GM06990 (cell line): Measurements from ENCODE around the gene ZNF189.

Source experiments
- DNase-seq: peaks from one replicate; pipeline ENCODE4 v3.0.0-alpha.2; 2011; ENCODE audit not compliant: insufficient read length; ENCODE audit errors: extremely low read depth
- H3K27me3 ChIP-seq: replicated peaks from 2 replicates; pipeline ENCODE4 v1.6.0; 2011; ENCODE audit warnings: low read length; ENCODE audit not compliant: control insufficient read depth, insufficient read depth
- H3K36me3 ChIP-seq: 2 replicates; pipeline ENCODE4 v1.5.1; 2011; ENCODE audit warnings: low read length; ENCODE audit not compliant: control insufficient read depth, insufficient read depth
- H3K4me3 ChIP-seq: replicated peaks from 2 replicates; pipeline ENCODE4 v1.5.1; 2011; ENCODE audit warnings: low read depth, mild to moderate bottlenecking, control low read depth, low read length
- TF ChIP-seq, protein P1 (sequence below): IDR thresholded peaks from 2 replicates; pipeline ENCODE4 v1.5.1; 2011; ENCODE audit warnings: low read length, control low read depth, mild to moderate bottlenecking, inconsistent platforms; ENCODE audit not compliant: insufficient read depth, poor library complexity, severe bottlenecking

The ZNF189 gene

DNA sequence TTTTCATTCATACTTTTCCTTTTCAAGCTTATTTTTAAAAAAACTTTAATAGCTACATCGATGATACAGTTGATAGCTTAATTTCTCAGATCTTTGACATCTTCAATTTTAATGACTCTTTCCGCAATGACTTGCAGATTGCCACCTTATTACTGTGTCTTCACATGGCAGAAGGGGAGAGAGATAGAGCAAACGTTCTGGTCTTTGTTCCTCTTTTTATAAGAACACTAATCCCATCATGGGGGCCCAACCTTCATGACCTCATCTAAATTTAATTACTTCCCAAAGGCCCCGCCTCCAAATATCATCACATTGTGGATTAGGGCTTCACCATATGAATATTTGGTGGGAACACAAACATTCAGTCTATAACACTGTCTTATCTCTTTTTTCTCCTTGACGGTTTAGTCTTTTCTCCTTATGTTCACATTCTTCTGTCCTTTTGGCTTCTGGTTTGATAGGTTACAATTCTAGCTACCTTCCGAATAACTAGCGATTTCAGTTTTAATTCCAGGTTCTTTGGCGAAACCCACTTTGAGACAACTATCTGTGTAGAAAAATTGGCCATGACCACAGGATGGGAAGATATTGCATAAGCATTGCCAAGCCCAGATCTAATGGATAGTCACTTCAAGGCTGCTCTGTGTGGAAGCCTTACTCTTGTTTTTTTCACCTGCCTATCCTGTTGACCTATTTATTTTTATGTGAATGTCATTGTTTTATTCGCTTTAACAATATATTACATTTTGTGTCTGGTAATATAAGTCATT lies 5.0 kb downstream of the ZNF189 start:
- TF ChIP-seq, protein P1, sequence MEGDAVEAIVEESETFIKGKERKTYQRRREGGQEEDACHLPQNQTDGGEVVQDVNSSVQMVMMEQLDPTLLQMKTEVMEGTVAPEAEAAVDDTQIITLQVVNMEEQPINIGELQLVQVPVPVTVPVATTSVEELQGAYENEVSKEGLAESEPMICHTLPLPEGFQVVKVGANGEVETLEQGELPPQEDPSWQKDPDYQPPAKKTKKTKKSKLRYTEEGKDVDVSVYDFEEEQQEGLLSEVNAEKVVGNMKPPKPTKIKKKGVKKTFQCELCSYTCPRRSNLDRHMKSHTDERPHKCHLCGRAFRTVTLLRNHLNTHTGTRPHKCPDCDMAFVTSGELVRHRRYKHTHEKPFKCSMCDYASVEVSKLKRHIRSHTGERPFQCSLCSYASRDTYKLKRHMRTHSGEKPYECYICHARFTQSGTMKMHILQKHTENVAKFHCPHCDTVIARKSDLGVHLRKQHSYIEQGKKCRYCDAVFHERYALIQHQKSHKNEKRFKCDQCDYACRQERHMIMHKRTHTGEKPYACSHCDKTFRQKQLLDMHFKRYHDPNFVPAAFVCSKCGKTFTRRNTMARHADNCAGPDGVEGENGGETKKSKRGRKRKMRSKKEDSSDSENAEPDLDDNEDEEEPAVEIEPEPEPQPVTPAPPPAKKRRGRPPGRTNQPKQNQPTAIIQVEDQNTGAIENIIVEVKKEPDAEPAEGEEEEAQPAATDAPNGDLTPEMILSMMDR, result no peak
- no peak for DNase-seq
- H3K27me3 ChIP-seq, result no peaks in the 10 kb centered on the region
- peaks cover 19% of the 10 kb centered on the region for H3K36me3 ChIP-seq
- no peak overlapping the region for H3K4me3 ChIP-seq

DNA sequence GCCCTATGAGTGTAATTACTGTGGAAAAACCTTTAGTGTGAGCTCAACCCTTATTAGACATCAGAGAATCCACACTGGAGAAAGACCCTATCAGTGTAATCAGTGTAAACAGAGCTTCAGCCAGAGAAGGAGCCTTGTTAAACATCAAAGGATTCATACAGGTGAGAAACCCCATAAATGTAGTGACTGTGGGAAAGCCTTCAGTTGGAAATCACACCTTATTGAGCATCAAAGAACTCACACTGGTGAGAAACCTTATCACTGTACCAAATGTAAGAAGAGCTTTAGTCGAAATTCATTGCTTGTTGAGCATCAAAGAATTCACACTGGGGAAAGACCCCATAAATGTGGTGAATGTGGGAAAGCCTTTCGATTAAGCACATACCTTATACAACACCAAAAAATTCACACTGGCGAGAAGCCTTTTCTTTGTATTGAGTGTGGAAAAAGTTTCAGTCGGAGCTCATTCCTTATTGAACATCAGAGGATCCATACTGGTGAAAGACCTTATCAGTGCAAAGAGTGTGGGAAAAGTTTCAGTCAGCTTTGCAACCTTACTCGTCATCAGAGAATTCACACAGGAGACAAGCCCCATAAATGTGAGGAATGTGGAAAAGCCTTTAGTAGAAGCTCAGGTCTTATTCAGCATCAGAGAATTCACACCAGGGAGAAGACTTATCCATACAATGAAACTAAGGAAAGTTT lies 9.9 kb downstream of the ZNF189 start:
- DNase-seq, result no peak
- Histone ChIP-seq H3K27me3 (no peaks in the 10 kb centered on the region), H3K36me3 (peaks cover 10% of the 10 kb centered on the region), H3K4me3 (no peak overlapping the region)
- TF ChIP-seq, protein P1, result no peak

DNA sequence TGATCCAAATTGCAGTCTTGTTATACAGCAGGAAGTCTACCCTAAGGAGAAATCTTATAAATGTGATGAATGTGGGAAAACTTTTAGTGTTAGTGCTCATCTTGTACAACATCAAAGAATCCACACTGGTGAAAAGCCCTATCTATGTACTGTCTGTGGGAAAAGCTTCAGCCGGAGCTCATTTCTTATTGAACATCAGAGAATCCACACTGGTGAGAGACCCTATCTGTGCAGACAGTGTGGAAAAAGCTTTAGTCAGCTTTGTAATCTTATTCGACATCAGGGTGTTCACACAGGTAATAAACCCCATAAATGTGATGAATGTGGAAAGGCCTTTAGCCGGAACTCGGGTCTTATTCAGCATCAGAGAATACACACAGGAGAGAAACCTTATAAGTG lies 10.4 kb downstream of the ZNF189 start:
- Histone ChIP-seq H3K4me3 (no peak overlapping the region), H3K27me3 (no peaks in the 10 kb centered on the region), H3K36me3 (peaks cover 10% of the 10 kb centered on the region)
- no peak for DNase-seq
- TF ChIP-seq, protein P1, result no peak

DNA sequence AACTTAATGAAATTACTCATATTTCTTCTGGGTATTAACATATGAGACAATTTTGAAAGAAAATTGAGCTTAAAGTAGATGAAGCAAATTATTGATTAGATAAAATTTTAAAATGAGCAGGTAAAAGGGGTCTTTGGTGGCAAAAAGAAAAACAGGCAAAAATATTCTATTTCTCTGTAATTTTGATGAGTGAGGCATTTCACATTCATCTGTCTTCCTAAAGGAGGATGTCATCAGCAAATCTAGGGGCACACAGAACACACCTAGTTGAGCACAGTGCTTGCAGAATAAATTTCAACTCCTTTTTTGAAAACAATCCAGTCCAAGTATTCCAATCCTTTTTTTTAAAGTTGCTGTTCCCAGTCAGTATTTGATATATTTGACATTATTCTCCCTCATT lies 16.2 kb downstream of the ZNF189 start:
- no peaks in the 10 kb centered on the region for H3K36me3 ChIP-seq
- TF ChIP-seq, protein P1, result no peak
- no peak for DNase-seq
- H3K4me3 ChIP-seq, result no peak overlapping the region
- H3K27me3 ChIP-seq, result no peaks in the 10 kb centered on the region

DNA sequence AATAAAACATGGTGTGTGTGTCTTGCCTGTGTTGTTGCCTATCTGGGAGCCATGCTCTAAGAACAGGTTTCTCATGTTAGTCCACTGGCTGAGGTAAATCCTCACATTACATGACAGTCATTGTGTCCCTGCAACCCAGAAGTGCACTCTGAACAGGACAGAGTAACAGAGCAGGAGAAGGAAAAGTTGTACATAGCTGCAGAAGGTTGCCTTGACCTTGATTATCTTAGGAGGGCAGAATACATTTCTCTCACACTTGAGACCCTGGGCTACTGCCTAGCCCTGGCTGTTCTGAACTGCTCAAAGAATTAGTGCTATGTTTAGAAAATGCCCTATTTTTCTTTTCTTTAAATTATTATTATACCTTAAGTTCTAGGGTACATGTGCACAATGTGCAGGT lies 16.9 kb downstream of the ZNF189 start:
- no peaks in the 10 kb centered on the region for H3K27me3 ChIP-seq
- TF ChIP-seq, protein P1, result no peak
- no peak for DNase-seq
- no peak overlapping the region for H3K4me3 ChIP-seq
- H3K36me3 ChIP-seq, result no peaks in the 10 kb centered on the region
